ENCODE results near the gene WRNIP1. TPM values are rescaled to one million over a fixed set of nuclear protein-coding genes. Genes with fewer than 3 reads are reported as not detected.
"Not testable (repeated sequence)": the region's sequence is repeated elsewhere in the genome, so short reads cannot be mapped to it uniquely, and the experiment has no call there.

Gene WRNIP1
- total RNA-seq, 1 experiment from 2014 or later, result 100 TPM

DNA sequence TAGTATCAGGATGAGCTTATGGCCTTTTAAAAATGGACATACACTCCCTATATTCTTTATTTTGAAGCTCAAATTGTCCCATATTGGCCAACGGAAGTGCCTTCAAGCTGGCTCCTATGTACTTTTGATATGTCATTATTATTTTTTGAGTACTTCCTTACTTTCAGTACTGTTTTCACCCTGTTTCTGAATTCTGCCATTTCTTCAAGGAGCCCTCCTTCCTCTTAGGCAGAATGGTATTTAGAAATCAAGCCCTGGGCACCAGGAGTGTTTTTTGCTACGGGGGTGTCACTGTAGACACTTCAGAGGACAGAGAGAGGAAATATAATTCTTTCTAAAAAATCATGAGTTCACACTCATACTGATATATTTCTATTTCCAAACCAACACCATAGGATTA, 9.0 kb upstream of the WRNIP1 start:
- in situ Hi-C loops (cut with HindIII; ENCODE audit: low sequenced_read_pairs), result no loop called here
- DNase-seq (ENCODE audit: low spot score), result no peak

DNA sequence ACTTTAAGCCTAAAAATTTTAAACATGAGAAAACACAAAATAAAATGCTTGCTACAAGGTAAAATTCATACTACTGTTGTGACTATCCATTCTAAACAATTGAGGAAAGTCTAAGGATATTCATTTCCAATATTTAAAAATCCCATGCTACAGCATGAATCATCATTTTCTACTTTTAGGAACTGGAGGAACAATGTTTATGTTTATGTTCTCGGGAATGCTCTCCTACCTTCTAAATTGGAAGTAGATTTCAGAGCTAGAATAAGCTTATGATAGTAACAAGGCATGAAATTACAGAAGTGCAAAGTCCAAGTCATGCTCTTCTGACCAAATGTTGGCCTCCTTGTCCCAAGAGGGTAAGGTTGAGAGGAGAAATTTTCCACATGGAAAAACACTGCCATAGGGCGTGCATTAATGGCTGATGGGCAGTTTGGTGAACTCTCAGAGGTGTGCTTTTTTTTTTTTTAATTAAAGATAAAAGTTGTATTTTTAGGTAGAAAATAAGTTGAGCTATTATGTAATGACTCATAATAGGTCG, 8.4 kb upstream of the WRNIP1 start:
- no peak for DNase-seq (ENCODE audit: low spot score)
- in situ Hi-C loops (cut with HindIII; ENCODE audit: low sequenced_read_pairs), result no loop called here

DNA sequence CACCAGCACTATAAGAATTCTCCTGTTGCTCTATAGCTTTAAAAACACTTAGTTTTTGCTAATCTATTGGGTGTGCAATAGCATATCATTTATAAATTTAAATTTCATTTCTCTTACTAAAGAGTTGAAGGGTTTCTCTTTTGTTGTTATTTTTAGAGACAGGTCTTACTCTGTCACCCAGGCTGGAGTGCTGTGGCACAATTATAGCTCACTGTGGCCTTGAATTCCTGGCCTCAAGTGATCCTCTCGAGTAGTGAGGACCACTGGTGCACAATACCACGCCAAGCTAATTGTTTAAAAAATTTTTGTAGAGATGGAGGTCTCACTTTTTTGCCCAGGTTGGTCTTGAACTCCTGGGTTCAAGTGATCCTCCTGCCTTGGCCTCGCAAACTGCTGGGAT, 6.2 kb upstream of the WRNIP1 start:
- in situ Hi-C loops (cut with HindIII; ENCODE audit: low sequenced_read_pairs), result no loop called here

DNA sequence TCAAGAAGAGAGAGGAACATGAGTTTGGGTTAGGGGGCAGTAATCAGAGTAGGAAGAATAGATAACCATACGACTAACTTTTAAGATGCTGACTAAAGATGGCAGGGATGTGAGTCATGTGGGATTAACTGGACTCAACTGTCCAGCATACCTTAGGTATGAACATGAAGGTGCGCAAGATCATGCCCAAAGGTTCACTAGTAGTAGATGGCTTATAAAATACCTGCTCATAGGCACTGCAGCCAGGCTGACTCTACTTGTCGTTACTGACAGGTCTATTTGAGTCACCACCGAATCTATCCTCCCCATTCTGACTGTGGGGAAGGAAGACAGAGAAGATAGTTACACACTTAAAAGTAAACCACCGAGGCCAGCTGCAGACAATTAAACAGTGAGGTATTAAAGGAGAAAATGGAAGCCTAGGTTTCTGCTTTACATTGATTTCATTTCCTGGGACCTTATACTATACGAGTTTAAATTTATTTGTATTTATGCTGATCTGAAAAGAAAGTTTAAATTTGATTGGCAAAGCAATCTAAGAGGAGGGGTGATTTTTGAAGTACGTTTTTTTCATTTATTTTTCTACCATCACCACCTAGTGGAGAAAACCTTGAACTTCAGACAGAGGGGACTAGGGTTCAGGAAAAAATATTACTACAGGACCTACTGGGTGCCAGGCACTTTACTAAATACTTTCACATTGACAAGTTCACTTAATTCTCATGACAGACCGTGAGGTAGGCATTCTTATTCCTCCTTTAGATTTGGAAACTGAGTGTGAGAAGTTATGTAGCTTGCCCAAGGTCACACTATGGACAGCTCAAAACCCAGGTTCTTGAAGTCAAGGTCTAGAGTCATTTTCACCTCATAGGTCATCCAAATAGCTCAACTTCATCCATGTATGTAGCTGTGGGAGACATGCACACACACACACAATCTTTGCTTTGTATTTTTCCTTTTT, 4.0 kb upstream of the WRNIP1 start:
- in situ Hi-C loops (cut with HindIII; ENCODE audit: low sequenced_read_pairs), result no loop called here
- no peak for DNase-seq (ENCODE audit: low spot score)

More for the DNA sequence above, 6.2 kb upstream of the WRNIP1 start:
- no peak for DNase-seq (ENCODE audit: low spot score)

DNA sequence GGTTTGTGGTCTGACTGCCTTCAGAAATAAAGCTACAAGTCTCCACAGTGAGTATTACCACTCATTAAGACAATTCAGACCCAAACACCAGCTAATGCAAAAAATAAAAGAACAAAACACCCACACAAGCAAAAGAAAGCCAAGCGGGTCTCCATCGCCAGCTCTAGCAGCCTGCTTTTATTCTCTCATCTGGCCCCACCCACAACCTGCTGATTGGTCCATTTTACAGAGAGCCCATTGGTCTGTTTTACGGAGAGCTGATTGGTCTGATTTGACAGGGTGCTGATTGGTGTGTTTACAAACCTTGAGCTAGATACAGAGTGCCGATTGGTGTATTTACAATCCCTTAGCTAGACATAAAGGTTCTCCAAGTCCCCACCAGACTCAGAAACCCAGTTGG, 2.3 kb upstream of the WRNIP1 start:
- DNase-seq (ENCODE audit: low spot score); in situ Hi-C loops (cut with HindIII; ENCODE audit: low sequenced_read_pairs): not testable (repeated sequence)

DNA sequence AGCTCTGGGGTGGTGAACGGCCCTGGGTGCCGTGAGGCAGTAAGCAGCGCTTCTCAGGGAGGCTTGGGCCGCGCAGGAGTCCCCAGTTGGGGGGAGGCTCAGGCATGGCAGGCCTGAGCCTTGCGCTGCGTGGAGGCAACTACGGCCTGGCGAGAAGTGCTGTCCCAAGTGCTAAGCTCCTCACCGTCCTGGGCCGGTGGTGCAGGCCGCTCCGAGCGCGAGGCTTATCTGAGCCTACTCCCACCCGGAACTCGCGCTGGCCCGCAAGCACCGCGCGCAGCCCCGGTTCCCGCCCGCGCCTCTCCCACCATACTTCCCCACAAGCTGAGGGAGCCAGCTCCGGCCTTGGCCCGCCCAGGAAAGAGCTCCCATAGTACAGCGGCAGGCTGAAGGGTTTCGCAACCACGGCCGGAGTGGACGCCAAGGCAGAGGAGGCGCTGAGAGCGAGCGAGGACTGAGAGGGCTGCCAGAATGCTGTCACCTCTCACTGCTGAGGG, 1.8 kb upstream of the WRNIP1 start:
- in situ Hi-C loops (cut with HindIII; ENCODE audit: low sequenced_read_pairs), result no loop called here
- DNase-seq (ENCODE audit: low spot score), result no peak

DNA sequence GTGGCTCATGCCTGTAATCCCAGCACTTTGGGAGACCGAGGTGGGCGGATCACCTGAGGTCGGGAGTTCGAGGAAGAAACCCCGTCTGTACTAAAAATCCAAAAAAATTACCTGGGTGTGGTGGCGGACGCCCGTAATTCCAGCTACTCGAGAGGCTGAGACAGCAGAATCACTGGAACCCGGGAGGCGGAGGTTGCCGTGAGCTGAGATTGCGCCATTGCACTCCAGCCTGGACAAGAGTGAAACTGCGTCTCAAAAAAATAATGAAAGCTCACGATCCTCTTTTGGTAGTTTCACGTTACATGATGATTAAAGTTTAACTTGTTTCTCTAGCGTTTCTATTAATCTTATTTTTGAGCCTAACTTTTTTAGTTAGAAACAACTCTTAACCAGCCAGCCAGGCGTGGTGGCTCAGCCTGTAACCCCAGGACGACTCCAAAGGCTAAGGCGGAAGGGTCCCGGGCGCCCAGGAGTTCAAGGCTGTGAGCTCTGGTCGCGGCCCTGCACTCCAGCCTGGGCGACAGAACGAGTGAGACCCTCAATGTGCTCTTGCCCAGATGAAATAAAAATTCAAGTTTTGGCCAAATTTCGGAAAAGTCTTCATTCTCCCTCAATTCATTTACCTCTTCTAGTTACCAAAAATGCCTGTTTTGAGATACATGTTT, 1.2 kb upstream of the WRNIP1 start:
- in situ Hi-C loops (cut with HindIII; ENCODE audit: low sequenced_read_pairs), result no loop called here
- DNase-seq (ENCODE audit: low spot score), result no peak

DNA sequence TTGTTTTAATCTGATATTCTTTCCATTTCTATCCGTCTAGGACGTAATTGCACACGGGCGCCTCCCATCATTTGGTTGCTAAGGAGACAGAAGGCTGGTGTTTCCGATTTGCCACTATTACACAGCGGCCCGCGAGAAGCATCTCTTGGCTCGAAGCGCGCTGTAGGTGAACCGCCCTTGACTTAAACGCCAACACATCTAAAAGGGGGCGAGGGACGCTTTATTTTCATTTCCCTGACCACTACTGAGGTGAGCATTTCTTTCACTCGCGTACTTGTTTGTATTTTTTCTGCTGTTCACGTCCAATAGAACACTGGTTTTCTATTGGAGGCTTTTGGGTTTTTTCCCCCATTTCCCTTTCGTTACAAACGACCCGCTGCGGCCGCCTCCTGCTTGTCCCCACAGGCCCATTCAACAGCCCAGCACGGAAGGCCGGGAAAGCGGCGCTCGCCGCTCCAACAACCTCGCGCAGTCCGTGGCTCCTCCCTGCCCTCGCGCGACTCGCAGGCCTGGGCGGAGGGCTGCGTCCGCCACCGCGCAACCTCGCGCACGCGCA, 505 bp upstream of the WRNIP1 start:
- DNase-seq (ENCODE audit: low spot score), result peak; percentile 83
- in situ Hi-C loops (cut with HindIII; ENCODE audit: low sequenced_read_pairs), result no loop called here

DNA sequence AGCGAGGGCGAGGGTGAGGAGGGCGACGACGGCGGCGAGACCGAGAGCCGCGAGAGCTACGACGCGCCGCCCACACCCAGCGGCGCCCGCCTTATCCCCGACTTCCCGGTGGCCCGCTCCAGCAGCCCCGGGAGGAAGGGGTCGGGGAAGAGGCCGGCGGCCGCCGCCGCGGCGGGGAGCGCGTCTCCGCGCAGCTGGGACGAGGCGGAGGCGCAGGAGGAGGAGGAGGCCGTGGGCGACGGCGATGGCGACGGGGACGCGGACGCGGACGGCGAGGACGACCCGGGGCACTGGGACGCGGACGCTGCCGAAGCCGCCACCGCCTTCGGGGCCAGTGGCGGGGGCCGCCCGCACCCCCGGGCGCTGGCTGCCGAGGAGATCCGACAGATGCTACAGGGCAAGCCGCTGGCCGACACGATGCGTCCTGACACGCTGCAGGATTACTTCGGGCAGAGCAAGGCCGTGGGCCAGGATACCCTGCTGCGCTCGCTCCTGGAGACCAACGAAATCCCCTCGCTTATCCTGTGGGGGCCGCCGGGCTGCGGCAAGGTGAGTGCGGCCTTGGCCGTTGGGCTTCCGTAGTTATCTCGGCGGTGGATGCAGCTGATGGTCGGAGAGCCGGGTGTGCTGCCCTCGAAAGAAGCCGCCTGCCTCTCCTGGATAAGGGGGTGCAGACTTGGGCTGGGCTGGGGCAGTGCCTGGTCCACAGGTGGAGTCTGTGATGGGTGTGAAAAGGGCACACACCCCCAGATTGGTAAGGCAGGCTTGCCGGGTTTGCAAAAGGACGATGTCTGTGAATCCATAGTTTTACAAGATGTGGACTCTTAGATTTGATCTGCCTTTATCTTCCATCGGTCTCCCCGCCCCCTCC, 938 bp downstream of the WRNIP1 start:
- peak; percentile 29 for DNase-seq (ENCODE audit: low spot score)
- in situ Hi-C loops (cut with HindIII; ENCODE audit: low sequenced_read_pairs), result no loop called here

DNA sequence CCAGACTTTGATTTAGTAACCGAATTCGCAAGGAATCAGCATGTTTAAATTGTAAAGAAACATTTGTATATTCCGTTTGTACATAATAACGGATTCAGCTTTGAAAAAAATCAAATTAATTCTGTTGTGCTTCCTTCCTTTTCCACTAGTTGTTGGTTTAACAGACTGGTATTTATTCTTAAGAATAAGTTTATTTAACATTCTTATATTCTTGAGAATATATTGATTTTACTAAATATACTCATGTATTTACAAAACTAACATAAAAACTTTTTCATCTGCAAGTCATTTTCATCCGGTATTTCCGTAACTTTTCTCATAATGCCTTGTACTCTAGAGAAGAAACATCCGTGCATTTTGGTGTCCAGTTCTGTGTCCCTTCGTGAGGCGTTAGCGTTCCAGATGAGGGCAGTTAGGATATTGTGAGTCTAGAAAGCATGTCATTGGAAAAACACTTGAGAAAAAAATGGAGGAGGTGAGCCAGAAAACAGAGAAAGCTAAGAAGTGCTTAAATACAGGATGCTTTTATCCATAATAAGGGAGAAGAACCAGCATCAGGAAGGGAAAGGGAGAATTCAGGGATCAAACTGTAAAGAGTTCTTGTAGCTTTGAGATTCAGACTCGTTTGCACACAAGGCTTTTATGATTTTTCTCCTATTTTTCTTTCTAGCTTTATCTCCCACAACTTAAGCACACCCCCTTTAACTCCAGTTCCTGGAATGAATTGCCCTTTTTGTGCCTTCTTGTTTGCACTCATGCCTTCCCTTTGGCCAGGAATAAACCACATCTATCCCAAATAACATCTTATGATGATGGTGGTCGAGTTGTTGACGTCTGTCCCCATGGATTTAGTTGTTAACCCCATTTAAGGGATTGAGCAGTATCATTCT, 1.8 kb downstream of the WRNIP1 start:
- DNase-seq (ENCODE audit: low spot score), result peak; percentile 41
- in situ Hi-C loops (cut with HindIII; ENCODE audit: low sequenced_read_pairs), result no loop called here

DNA sequence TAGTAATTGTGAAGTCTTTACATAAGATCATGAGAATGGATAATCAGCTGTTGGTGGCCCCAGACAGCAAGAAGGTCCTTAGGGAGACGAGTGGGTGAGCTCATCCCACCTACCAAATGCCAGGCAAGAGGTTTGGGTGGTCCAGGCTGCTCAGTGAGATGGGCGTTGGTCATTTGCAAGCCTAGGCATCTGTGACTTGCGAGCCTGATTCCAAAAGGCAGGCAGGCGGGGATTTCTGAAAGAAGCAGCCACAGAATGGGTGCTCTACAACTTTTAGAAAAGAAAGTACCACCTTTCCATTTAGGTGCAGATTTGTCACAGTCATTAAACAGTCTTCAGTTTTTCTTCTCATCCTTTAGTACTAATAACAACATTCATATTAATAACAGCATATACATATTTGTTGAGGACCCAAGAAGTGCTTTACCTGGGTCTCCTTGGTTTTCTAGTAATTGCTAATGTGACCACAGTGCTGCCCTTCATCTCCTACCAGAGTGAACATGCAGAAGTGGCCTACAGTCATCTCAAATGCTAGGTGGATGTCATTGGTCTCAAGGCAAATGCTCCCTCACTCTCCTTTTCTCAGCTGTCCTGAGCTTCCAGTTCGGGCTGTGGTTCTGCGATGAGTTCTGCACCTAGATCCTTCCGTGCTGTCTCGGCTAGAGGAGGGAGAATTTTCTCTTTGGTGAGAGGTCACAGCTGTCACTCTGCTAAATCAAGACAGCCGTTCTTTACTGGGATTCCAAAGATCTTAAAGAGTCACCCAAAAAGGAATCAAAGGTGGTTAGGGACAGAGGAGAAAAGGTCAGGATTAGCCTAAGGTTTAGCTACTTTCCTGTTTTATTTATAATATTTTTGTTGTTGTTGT, 2.7 kb downstream of the WRNIP1 start:
- DNase-seq (ENCODE audit: low spot score), result peak; percentile 48
- in situ Hi-C loops (cut with HindIII; ENCODE audit: low sequenced_read_pairs), result no loop called here

DNA sequence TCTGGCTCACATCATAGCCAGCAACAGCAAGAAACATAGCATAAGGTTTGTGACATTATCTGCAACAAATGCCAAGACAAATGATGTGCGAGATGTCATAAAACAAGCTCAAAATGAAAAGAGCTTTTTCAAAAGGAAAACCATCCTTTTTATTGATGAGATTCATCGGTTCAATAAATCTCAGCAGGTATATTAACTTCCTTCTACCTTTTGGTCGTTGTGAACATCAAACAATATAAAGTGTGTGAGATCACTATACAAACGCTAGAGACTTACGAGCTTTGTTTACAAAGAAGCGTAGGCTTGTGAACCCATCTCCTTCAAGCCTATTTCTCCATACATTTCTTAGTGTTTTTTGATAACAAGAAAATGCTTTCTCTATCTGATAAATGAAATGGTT, 3.5 kb downstream of the WRNIP1 start:
- DNase-seq (ENCODE audit: low spot score), result no peak
- in situ Hi-C loops (cut with HindIII; ENCODE audit: low sequenced_read_pairs), result no loop called here

DNA sequence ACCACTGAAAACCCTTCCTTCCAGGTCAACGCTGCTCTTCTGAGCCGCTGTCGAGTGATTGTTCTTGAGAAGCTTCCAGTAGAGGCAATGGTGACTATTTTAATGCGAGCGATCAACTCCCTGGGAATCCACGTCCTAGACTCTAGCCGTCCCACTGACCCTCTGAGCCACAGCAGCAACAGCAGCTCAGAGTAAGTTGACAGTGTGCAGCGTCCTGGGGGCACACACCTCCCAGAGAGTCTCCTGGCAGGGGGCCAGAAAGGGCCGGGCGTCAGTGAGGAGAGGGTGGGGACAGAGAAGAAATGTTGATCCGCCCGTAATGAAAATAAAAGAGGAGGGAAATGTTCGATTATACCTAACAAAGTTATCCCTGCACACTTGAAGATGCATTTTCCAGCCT, 5.0 kb downstream of the WRNIP1 start:
- in situ Hi-C loops (cut with HindIII; ENCODE audit: low sequenced_read_pairs), result no loop called here
- DNase-seq (ENCODE audit: low spot score), result peak; percentile 19

DNA sequence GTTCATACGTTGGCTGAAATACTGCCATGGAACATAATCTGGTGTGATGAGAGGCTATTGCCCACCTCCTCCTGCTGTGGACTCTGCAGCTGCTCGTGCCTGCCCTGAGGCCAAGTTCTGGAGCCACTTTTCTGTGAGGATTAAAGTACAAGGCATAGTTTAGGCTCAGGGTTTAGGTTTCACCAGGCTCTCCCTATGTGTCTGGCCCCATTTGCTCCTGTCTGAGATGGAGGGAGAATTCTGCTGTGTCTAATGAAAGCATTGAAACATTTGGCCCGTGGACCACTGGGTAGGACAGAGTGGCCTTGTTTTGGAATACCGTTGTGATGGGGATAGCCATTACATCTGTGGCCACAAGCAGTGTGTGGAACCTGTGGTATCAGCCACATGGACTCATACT, 5.9 kb downstream of the WRNIP1 start:
- DNase-seq (ENCODE audit: low spot score), result no peak
- in situ Hi-C loops (cut with HindIII; ENCODE audit: low sequenced_read_pairs), result no loop called here

DNA sequence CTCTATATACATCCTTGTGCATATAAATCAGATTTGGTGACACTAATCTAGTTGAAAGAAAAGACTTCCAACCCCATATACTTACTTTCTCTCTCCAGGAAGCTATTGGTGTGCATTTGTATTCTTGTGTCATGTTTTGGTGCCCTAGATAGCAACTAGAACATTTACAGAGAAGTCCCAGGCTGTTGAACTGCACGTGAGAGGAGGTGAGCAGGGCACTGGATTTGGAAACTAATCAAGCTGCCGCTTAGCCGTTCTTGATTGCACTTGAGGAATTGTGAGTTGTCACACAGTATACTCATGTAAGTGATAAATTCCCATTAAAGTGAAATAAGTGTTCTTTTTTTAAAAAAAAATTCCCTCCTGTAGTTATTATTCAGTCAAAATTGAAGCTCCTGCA, 7.6 kb downstream of the WRNIP1 start:
- no peak for DNase-seq (ENCODE audit: low spot score)
- in situ Hi-C loops (cut with HindIII; ENCODE audit: low sequenced_read_pairs), result no loop called here

DNA sequence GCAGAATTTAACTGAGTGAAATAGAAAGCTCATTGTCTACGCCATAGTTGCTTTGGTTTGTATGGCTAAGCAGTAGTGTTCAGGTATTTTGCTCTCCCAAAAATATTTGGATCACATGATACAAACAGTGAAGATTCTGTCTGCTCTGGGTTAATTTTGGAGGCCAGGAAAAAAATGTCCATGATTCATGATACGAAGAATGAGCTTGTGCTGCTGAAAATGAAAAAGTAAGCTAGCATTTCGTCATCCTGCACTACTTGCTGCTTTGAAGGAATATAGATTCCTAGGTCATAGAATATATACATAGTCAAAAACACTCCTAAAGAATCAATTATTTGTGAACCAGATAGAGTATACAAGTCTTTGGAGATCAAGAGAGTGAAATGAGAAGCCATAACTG, 8.3 kb downstream of the WRNIP1 start:
- in situ Hi-C loops (cut with HindIII; ENCODE audit: low sequenced_read_pairs), result no loop called here

DNA sequence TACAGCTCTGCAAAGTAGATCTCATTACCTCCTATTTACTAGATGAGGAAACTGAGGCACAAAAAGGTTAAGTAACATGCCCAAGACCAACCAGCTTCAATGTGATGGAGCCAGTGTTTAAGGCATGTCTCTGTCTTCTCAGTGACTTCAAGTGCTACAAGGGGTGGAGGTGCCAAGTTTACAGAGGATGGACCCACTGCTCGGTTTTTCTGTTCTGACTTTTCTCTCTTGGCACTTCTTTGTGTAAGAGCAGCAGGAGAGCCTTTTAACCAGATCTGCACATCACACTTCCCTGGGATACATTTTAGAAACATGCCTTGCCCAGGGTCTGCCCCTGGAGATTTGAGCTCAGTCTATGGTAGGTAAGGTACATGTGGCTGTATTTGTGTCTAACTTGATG, 9.8 kb downstream of the WRNIP1 start:
- DNase-seq (ENCODE audit: low spot score), result no peak
- in situ Hi-C loops (cut with HindIII; ENCODE audit: low sequenced_read_pairs), result no loop called here

More for the DNA sequence above, 8.3 kb downstream of the WRNIP1 start:
- no peak for DNase-seq (ENCODE audit: low spot score)

Data from G401 (cell line).